ENCODE data around the gene PLCD3.

- TF ChIP-seq CTCF (IDR thresholded peaks at IDR 0.05): no peak
- TF ChIP-seq POLR2A (IDR thresholded peaks at IDR 0.05): no peak
- no peak for TF ChIP-seq POLR2AphosphoS5 (IDR thresholded peaks at IDR 0.05)
- no peak for TF ChIP-seq EP300 (IDR thresholded peaks at IDR 0.05)
These were observed 14.2 kb upstream of the PLCD3 start for GRCh38 chr17:45146592-45146889.

Data from suprapubic skin (tissue), 4 donors.